Measurements from ENCODE around the gene NKG7. TPM values are rescaled to one million over a fixed set of nuclear protein-coding genes. Genes with fewer than 3 reads are reported as not detected.
A peak's percentile ranks its signal among the peaks of the same experiment; 100 is the strongest.

The NKG7 gene
- total RNA-seq, 1 donor from 2014 or later: not detected

- no peak for DNase-seq (ENCODE audit: low read depth)
Observed at GRCh38 chr19:51364200-51365106, 8.0 kb downstream of the NKG7 start.

DNA sequence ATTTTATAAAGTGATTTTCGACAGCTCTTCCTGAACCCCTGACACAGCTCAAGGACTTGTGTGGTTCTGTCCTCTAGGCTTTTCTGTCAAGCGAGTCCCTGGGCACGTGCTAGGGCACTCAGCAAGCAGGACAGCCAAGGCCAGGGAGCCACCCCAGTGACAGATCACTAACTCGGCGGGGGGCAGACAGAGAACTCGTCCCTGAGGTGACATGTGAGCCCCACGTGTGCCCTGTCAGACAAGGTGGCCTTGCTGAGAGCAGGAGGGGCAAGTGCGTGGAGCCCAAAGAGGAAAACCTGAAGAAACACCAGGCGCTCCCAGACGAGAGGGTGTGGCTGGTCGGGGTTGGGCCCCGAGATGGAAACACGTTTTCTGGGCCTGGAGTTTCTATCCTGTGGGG, 11.2 kb downstream of the NKG7 start:
- no peak for DNase-seq (ENCODE audit: low read depth)

DNA sequence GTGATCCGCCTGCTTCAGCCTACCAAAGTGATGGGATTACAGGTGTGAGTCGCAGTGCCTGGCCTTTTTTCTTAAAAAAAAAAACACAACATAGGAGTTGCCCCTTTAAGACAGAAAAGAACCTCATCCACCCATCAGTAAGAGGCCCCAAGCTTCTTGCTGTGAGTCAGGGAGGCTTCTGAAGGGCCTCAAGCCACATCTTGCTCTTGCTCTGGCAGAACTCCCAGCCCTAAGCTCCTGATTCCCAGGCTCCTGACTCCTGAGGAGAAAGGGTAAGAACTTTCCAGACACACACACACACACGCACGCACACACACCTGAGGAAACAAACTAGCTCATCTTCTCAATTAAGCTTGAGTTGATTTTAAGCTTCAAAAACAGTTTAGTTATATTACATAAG, 13.2 kb downstream of the NKG7 start:
- DNase-seq (ENCODE audit: low read depth): peak; percentile 63

DNA sequence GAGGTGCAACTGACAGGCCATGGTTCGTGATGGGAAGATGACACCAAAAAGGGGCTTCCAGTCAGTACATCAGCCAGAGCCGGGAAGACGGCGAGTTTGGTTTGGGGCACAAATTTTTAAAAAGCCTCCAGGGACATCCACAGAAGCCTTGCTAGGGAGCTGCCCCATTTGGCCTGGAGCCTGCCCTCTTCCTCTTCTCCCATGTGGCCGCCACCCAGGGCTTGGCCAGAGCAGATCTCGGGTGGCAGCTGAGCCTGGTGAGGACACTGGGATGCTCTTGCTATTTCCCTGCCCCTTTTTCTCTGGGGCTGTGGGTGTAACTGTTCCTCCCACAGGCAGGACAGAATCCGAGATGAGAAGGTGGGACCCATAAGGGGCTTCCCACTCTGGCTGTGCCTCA, 14.5 kb downstream of the NKG7 start:
- DNase-seq (ENCODE audit: low read depth): no peak

GRCh38 chr19:51356159-51356801, 16.2 kb downstream of the NKG7 start:
- DNase-seq (ENCODE audit: low read depth): no peak

DNA sequence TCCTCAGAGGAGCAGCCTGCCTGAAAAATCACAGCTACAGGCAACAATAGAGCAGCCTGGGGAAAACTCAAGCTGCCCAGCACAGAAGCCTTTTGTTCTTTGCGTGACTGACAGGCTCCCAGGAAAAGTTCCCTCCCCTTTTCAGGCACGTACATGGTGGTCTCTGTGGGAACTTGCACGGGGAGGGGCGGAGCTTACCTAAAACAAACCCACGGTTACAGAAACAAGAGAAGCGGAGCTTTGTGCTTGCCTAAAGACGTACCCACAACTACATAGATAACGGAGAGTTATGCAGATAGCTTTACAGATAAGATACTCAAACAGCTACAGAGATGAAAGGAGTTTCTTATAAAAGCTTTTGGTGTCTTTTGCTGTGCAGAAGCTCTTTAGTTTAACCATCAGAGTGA, 17.7 kb downstream of the NKG7 start:
- no peak for DNase-seq (ENCODE audit: low read depth)

DNA sequence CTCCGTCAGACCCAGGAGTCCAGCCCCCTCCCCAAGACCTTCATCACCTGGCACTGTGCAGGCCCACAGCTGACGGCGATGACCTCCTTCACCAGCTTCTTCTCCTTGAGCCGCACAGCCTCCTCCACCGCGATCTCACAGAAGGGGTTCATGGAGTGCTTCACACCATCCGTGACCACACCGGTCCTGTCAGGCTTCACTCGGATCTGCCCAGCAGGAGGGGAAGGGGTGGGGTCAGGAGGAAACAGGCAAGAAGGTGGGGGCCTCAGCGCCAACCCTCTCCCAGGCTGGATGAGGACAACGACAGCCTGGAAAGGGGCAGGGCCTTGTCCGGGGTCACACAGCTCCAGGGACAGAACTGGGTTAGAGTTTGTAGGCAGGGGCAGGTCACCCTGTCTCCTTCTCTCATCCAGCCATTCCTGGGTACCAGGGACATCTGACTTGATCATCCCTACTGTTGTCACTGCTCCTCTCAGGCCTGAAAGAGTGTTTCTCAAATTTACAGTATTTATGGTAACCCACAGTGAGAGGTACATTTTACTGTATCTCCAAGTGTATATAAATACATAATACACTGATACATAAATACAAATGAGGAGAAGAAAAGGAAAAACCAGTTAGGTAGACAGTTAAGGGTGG, 18.2 kb downstream of the NKG7 start:
- no peak for DNase-seq (ENCODE audit: low read depth)

DNA sequence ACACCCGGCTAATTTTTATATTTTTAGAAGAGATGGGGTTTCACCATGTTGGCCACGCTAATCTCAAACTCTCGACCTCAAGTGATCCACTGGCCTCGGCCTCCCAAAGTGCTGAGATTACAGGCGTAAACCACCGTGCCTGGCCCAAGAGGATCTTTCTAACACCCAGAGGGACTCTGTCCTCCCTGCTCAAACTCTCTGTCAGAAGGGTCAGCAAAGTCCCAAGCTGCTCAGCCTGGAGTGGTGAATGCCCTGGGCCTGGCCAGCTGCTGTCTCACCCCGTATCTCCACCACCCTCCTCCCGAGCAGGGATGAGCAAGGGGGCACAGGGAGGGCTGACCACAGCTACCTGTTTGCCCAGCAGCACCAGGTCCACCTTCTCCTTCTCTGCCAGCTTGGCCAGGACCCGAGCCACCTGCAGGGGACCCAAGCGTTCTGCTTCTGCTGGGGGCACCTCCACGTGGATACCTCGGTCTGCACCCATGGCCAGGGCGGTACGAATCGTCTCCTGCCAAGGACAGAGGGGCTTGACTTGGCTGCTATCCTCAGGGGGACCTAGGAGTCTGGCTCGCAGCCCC, 19.6 kb downstream of the NKG7 start:
- no peak for DNase-seq (ENCODE audit: low read depth)

DNA sequence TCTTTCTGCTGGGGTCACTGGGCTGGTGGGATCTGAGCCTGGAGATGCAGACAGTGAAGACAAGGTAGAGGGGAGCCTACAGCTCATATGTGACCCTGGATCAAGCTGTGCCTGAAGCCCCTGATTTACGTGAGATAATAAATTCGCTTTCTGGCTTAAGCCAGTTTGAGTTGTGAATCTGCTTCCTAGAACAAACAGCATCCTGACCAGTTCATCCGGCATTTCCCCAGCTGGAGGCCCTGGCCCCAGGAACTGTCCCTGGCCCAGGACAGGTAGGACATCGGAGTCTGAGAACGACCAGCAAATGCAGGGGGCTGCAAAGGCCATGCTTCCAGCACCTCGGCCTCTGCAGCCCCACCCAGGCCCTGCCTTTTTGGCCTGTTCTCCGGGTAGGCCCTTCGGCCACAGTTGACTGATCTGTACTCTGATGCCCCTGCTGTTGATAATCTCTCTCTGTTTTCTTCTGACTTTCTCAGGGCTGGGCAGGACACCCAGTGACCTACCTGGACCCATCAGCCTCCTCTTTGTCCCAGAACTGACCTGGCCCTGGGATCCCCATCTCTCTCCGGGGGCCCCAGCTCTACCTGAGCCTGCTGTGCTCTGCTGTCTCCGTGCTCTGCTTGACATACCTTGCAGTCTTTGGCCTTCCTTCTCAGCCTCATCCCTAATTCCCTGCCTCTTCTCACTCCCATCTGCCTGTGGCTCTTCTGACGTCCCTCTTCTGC, 21.0 kb downstream of the NKG7 start:
- no peak for DNase-seq (ENCODE audit: low read depth)

- no peak for DNase-seq (ENCODE audit: low read depth)
Observed at GRCh38 chr19:51347209-51347928, 25.1 kb downstream of the NKG7 start.

DNA sequence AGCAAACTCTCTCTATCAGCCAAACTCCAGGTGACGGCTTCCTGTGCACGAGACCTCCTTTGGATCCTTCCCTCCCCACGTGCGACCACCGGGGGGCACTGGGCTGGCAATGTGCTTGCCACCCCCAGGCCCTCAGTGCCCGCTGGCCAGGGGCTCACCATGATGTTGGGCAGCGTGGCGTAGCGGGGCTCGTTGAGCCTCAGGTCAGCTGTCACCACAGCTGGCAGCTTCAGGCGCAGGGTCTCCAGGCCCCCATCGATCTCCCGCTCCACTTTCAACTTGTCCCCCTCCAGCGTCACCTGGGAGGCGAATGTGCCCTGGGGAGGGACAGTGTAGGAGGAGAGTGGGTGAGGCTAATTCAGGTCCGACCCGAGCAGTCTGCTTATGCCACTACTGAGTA, 25.7 kb downstream of the NKG7 start:
- no peak for DNase-seq (ENCODE audit: low read depth)

DNA sequence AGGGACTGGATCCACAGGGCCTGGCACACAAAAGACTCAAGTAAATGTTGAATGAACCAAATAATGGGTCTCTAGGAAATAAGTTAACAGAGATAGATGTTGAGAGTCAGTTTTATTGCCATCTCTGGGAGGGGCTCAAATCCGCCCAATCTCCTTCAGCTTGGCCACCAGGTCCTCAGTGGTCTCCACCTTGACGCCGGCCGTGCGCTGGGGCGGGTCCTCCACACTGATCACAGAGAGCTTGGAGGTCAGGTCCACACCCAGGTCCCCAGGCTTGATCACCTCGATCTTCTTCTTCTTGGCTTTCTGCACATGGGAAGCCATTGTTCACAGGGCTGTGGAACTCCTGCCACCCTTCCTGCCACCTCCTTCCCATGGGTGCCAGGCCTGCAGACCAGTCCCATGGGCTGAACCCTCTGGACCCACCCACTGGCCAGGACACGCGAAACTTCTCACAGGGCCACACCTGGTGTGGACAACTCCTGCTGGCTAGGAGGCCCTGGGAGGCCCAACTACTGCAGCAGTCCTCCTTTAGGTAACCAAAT, 27.3 kb downstream of the NKG7 start:
- DNase-seq (ENCODE audit: low read depth): no peak

GRCh38 chr19:51342631-51343569, 29.6 kb downstream of the NKG7 start:
- no peak for DNase-seq (ENCODE audit: low read depth)

DNA sequence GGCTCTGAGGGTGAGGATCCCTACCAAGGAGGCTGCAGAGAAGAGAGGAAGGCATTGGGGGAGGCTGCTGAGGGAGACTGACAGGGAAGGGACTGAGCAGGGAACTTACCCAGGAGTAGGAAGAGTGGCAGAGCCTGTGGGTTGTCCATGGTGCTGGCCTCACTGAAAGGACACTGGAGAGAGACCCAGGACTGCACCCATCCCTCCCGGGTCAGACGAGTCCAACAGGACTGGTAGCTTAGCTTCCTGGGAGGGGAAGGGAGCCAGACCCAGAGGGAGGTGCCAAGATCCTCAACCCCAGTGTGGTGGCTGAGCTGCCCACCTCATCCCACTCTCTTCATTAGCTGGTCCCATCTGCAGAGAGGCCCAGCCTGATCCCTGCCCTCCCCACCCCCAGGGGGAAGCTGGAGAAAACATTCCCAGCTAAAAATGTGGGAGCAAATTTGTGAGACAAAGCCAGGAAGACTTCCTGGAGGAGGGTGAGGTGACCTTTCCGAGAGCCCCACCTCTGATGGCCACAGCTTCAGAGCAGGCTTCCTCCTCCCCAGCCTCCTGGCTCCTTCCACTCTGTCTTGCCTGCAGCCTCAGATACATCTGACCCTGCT, 30.4 kb downstream of the NKG7 start, which contains the start of gene VSIG10L:
Gene VSIG10L (minus strand): TSS at position 164 of the 605 bp plus-strand sequence. CDS start 15 bp downstream, at position 149.
- DNase-seq (ENCODE audit: low read depth): no peak

GRCh38 chr19:51341066-51341465, 31.4 kb downstream of the NKG7 start:
- DNase-seq (ENCODE audit: low read depth): no peak

DNA sequence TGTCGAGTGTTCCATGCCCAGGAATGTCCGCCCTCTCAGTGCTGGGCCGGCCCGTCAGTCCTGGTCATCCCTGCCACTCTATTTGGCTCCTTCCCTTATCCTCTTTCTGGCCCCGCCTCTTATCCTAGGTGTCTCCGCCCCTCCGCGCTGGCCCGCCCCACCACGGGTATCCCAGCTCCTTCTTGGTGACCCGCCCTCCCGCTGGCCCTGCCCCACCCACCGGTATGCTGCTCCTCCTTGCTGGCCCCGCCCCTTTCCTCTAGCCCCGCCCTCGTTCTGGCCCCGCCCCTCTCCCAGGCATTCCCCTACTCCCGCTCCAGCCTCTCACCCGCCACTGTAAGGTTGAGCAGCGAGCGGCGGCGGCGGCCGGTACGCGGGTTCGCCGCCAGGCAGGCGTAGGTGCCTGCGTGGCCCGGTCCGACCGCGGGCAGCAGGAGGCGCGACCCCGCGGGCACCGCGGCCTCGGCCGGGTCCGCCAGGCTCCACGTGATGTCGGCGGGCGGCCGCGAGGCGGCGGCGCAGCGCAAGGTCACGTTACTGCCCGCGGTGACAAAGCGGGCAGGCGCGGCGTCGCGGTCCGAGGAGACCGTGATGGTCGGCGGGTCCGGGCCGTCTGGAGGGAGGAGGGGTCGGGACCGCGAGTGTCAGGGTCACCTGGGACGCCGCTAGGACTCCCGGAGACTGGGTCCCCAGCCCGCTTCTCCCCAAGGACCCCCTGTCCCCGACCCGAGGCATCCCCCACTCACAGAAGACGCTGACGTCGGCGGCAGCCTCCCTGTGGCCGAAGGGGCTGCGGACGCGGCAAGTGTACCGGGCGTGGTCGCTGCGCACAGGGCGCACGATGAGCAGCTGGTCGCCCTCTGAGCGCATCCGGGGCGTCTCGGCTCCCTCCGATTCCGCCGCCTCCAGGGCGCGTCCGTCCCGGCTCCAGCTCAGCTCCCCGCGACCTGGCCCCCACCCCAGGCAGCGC, 32.5 kb downstream of the NKG7 start:
- DNase-seq (ENCODE audit: low read depth): peak; percentile 95

- DNase-seq (ENCODE audit: low read depth): no peak
Observed at GRCh38 chr19:51339313-51339686, 33.2 kb downstream of the NKG7 start.

All from myocyte (in vitro differentiated cells).